DOHH2 (cell line): Measurements from ENCODE around the gene SEH1L.

Source experiments
- EZH2phosphoT487 ChIP-seq: fragments of 200-600 bp; sonication (generic); IDR thresholded peaks from 2 replicates; pipeline ENCODE4 v1.6.1; 2017; ENCODE audit warnings: borderline replicate concordance, mild to moderate bottlenecking, antibody characterized with exemption, low read length, moderate library complexity, mixed read lengths
- TF ChIP-seq, protein P1 (sequence below): fragments of 200-600 bp; sonication (generic); IDR thresholded peaks from one replicate; pipeline ENCODE4 v1.5.1; 2014; ENCODE audit warnings: antibody characterized with exemption, mild to moderate bottlenecking, low read depth, low read length; ENCODE audit not compliant: poor library complexity, severe bottlenecking

DNA sequence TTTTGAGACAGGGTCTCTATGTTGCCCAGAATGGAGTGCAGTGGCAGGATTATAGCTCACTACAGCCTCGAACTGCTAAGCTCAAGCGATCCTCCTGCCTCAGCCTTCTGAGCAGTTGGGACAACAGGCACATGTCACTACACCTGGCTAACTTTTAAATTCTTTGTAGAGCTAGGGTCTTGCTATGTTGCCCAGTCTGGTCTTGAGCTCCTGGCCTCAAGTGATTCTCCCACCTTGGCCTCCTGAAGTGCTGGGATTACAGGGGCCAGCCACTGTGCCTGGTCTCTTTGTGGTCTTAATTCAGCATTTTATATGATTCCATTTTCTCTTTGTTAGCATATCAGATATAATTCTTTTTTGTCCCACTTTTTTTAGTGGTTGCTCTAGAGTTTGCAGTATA is 77.4 kb downstream of the SEH1L start:
- TF ChIP-seq, protein P1, sequence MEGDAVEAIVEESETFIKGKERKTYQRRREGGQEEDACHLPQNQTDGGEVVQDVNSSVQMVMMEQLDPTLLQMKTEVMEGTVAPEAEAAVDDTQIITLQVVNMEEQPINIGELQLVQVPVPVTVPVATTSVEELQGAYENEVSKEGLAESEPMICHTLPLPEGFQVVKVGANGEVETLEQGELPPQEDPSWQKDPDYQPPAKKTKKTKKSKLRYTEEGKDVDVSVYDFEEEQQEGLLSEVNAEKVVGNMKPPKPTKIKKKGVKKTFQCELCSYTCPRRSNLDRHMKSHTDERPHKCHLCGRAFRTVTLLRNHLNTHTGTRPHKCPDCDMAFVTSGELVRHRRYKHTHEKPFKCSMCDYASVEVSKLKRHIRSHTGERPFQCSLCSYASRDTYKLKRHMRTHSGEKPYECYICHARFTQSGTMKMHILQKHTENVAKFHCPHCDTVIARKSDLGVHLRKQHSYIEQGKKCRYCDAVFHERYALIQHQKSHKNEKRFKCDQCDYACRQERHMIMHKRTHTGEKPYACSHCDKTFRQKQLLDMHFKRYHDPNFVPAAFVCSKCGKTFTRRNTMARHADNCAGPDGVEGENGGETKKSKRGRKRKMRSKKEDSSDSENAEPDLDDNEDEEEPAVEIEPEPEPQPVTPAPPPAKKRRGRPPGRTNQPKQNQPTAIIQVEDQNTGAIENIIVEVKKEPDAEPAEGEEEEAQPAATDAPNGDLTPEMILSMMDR, result no peak
- TF ChIP-seq EZH2phosphoT487, result no peak
